GM19397 (cell line): ENCODE measurements around the gene IL5RA.

Experiments used
- ATAC-seq: cut with Tn5 transposase; IDR thresholded peaks from one replicate; pipeline ENCODE4 v1.9.1; 2021; ENCODE audit warnings: mild to moderate bottlenecking, moderate library complexity; ENCODE audit not compliant: unreplicated experiment

The IL5RA gene

GRCh38 chr3:3110299-3110630, at the start of gene IL5RA:
Gene IL5RA (minus strand): TSS chr3:3110374. CDS start chr3:3104984, 5,390 bp downstream.
- ATAC-seq: no peak

GRCh38 chr3:3157484-3157883, 47.3 kb upstream of the IL5RA start:
- ATAC-seq: no peak

GRCh38 chr3:3154879-3155610, 44.9 kb upstream of the IL5RA start:
- ATAC-seq: no peak

GRCh38 chr3:3151513-3151912, 41.3 kb upstream of the IL5RA start:
- ATAC-seq: no peak

GRCh38 chr3:3149560-3149959, 39.4 kb upstream of the IL5RA start:
- ATAC-seq: no peak

- ATAC-seq: no peak
Observed at GRCh38 chr3:3145831-3146230, 35.7 kb upstream of the IL5RA start.

GRCh38 chr3:3141939-3142338, 31.8 kb upstream of the IL5RA start:
- no peak for ATAC-seq

GRCh38 chr3:3137526-3137925, 27.4 kb upstream of the IL5RA start:
- no peak for ATAC-seq

GRCh38 chr3:3134750-3135448, 24.7 kb upstream of the IL5RA start:
- ATAC-seq: no peak

- ATAC-seq: no peak
Observed at GRCh38 chr3:3133500-3133899, 23.3 kb upstream of the IL5RA start.

- ATAC-seq: no peak
Observed at GRCh38 chr3:3129579-3129978, 19.4 kb upstream of the IL5RA start.

GRCh38 chr3:3127432-3128010, 17.3 kb upstream of the IL5RA start:
- no peak for ATAC-seq

- ATAC-seq: peak; percentile 98
Observed at GRCh38 chr3:3126477-3127431, 16.6 kb upstream of the IL5RA start, which contains the start of gene TRNT1. Gene TRNT1 (plus strand): TSS chr3:3126940. CDS start chr3:3129041, 2,101 bp downstream.

GRCh38 chr3:3125977-3126376, 15.8 kb upstream of the IL5RA start:
- no peak for ATAC-seq

GRCh38 chr3:3119393-3119851, 9.2 kb upstream of the IL5RA start:
- ATAC-seq: no peak

- ATAC-seq: no peak
Observed at GRCh38 chr3:3117651-3118050, 7.5 kb upstream of the IL5RA start.

GRCh38 chr3:3113042-3113709, 3.0 kb upstream of the IL5RA start:
- no peak for ATAC-seq

GRCh38 chr3:3110749-3111361, 681 bp upstream of the IL5RA start:
- ATAC-seq: no peak

- peak; percentile 51 for ATAC-seq
Observed at GRCh38 chr3:3109407-3110298, 521 bp downstream of the IL5RA start.
